ENCODE measurements around the gene BAHCC1.

GRCh38 chr17:81354252-81354953 lies 40.9 kb upstream of the BAHCC1 start:
- TF ChIP-seq POLR2A (IDR thresholded peaks at IDR 0.05; ENCODE audit: low read depth, low read length): no peak
- no peak for TF ChIP-seq TAF1 (IDR thresholded peaks at IDR 0.05; ENCODE audit: borderline replicate concordance, low read depth, low read length)

All from GM12892 (cell line).